Keratinocyte (primary cell): ENCODE results near the gene ATE1.

ENCODE experiments used
- EZH2 ChIP-seq: IDR thresholded peaks from one replicate; pipeline ENCODE4 v1.6.1; 2012; ENCODE audit warnings: inconsistent platforms, mild to moderate bottlenecking, low read length, moderate library complexity
- TF ChIP-seq, protein P1 (sequence below), 3 experiments: IDR thresholded peaks in 1 of 3; conservative IDR thresholded peaks in 1 of 3; optimal IDR thresholded peaks in 1 of 3; 2 replicates in 2 of 3; 3 replicates in 1 of 3; pipeline versions ENCODE3 to v1.5.1; 2011; ENCODE audit warnings: low read length in 3 of 3, mild to moderate bottlenecking in 3 of 3, moderate library complexity in 2 of 3, control low read depth in 1 of 3, inconsistent platforms in 1 of 3; ENCODE audit not compliant: insufficient read depth in 2 of 3; ENCODE audit errors: extremely low read depth in 1 of 3

DNA sequence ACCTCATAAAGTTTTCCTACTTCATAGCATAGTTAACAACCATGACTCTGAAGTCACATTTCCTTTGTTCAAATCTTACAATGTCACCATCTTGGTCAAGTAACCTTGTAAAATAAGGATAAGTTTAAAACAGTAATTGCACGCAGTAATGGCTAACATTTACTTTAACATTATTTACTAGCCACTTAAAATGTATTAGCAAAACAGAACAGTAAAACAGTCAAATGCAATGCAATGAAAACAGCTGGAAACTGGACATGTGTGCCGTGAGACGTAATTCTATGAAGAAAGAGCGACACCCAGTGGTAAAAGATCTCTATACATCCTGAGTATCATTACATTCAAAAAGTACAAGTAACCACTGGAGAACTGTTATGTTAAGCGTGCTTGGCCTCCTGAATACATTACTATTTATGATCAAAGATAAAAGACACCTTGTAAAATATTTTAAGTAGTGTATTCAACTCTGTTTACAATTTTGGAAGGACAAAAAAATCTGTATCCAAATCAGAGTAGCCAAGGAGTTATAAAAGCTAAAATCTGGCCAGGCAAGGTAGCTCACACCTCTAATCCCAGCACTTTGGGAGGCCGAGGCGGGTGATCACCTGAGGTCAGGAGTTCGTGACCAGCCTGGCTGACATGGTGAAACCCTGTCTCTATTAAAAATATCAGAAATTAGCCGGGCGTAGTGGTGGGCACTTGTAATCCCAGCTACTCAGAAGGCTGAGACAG lies 27.2 kb downstream of the ATE1 start:
- TF ChIP-seq, protein P1, sequence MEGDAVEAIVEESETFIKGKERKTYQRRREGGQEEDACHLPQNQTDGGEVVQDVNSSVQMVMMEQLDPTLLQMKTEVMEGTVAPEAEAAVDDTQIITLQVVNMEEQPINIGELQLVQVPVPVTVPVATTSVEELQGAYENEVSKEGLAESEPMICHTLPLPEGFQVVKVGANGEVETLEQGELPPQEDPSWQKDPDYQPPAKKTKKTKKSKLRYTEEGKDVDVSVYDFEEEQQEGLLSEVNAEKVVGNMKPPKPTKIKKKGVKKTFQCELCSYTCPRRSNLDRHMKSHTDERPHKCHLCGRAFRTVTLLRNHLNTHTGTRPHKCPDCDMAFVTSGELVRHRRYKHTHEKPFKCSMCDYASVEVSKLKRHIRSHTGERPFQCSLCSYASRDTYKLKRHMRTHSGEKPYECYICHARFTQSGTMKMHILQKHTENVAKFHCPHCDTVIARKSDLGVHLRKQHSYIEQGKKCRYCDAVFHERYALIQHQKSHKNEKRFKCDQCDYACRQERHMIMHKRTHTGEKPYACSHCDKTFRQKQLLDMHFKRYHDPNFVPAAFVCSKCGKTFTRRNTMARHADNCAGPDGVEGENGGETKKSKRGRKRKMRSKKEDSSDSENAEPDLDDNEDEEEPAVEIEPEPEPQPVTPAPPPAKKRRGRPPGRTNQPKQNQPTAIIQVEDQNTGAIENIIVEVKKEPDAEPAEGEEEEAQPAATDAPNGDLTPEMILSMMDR (optimal IDR thresholded peaks at IDR 0.05 in 1 of 3, IDR thresholded peaks at IDR 0.05 in 1 of 3, conservative IDR thresholded peaks at IDR 0.05 in 1 of 3; ENCODE audit: extremely low read depth in 1 of 3, insufficient read depth in 2 of 3, low read length in 3 of 3): peak; percentile 46 to 63 (median 51)
- no peak for TF ChIP-seq EZH2
